Fibroblast of lung (primary cell): ENCODE data around the gene BAG5. TPM values are rescaled to one million over a fixed set of nuclear protein-coding genes. Genes with fewer than 3 reads are reported as not detected.
A peak's percentile ranks its signal among the peaks of the same experiment; 100 is the strongest.
"Not testable (repeated sequence)": the region's sequence is repeated elsewhere in the genome, so short reads cannot be mapped to it uniquely, and the experiment has no call there.

Experiments used
- DNase-seq, 2 donors: peaks; one replicate each; pipeline versions ENCODE4 v3.0.0 to v3.0.0-alpha.2; 2010; ENCODE audit warnings: low read depth in 2 of 2
- H2AFZ ChIP-seq: 2 replicates; pipeline ENCODE4 v1.5.1; 2012; ENCODE audit warnings: low read length, control low read depth, inconsistent platforms
- H3K27ac ChIP-seq: 2 replicates; pipeline ENCODE4 v1.5.1; 2011; ENCODE audit warnings: low read length, control low read depth; ENCODE audit not compliant: insufficient read depth
- H3K27me3 ChIP-seq: 2 replicates; pipeline ENCODE4 v1.5.1; 2011; ENCODE audit warnings: mild to moderate bottlenecking, low read length; ENCODE audit not compliant: control insufficient read depth, insufficient read depth
- H3K36me3 ChIP-seq: 2 replicates; pipeline ENCODE4 v1.5.1; 2011; ENCODE audit warnings: low read length; ENCODE audit not compliant: control insufficient read depth, insufficient read depth
- H3K4me1 ChIP-seq: 2 replicates; pipeline ENCODE4 v1.5.1; 2011; ENCODE audit warnings: low read length; ENCODE audit not compliant: control insufficient read depth, insufficient read depth; ENCODE audit errors: extremely low read depth
- H3K4me2 ChIP-seq: 2 replicates; pipeline ENCODE4 v1.5.1; 2011; ENCODE audit warnings: low read length, control low read depth; ENCODE audit not compliant: insufficient read depth; ENCODE audit errors: extremely low read depth
- H3K4me3 ChIP-seq, 4 experiments: fragments of 200-600 bp in 1 of 4; sonication (generic) in 1 of 4; replicated peaks in 1 of 4; 2 replicates each; pipeline ENCODE4 v1.5.1; 2011 to 2016; ENCODE audit warnings: low read length in 4 of 4, low read depth in 3 of 4, mild to moderate bottlenecking in 3 of 4, control low read depth in 2 of 4, inconsistent platforms in 1 of 4, mixed read lengths in 1 of 4; ENCODE audit not compliant: insufficient read depth in 1 of 4; ENCODE audit errors: control extremely low read depth in 1 of 4
- H3K79me2 ChIP-seq: 2 replicates; pipeline ENCODE4 v1.5.1; 2012; ENCODE audit warnings: mild to moderate bottlenecking, low read length, inconsistent platforms; ENCODE audit not compliant: control insufficient read depth, insufficient read depth
- H3K9ac ChIP-seq: 2 replicates; pipeline ENCODE4 v1.5.1; 2011; ENCODE audit warnings: mild to moderate bottlenecking, low read length, control low read depth; ENCODE audit not compliant: insufficient read depth
- H3K9me3 ChIP-seq: 2 replicates; pipeline ENCODE4 v1.5.1; 2012; ENCODE audit warnings: low read depth, low read length; ENCODE audit not compliant: control insufficient read depth, insufficient read depth
- H4K20me1 ChIP-seq: 2 replicates; pipeline ENCODE4 v1.5.1; 2011; ENCODE audit warnings: low read length; ENCODE audit not compliant: control insufficient read depth, insufficient read depth; ENCODE audit errors: extremely low read depth
- EZH2 ChIP-seq: IDR thresholded peaks from 2 replicates; pipeline ENCODE4 v1.5.1; 2012; ENCODE audit warnings: low read length, control low read depth, mild to moderate bottlenecking; ENCODE audit errors: missing control alignments
- polyA minus RNA-seq: library from RNA; depleted of rRNA, polyadenylated mRNA; stranded (reverse); fragments of >200 nt; gene quantifications from 2 replicates; pipeline ENCODE4 v1.2.3, GENCODE V29; 2011; ENCODE audit warnings: low replicate concordance
- polyA plus RNA-seq, 2 donors: library from polyadenylated mRNA; depleted of rRNA in 1 of 2; stranded (reverse) in 1 of 2; unstranded in 1 of 2; fragments of >200 nt; gene quantifications; 2 replicates each; pipeline ENCODE4 v1.2.1, GENCODE V29; 2011 to 2012; ENCODE audit warnings: missing spikeins in 1 of 2
- total RNA-seq: library from RNA; depleted of rRNA; stranded (reverse); fragments of >200 nt; gene quantifications from 2 replicates; pipeline ENCODE4 v1.2.1, GENCODE V29; 2014
- TF ChIP-seq, protein P1 (sequence below), 2 donors: IDR thresholded peaks in 1 of 2; conservative IDR thresholded peaks in 1 of 2; 1 replicate in 1 of 2; 2 replicates in 1 of 2; pipeline ENCODE4 v1.5.1; 2011 to 2012; ENCODE audit warnings: low read length in 2 of 2, control low read depth in 1 of 2, inconsistent platforms in 1 of 2, low read depth in 1 of 2, mild to moderate bottlenecking in 1 of 2

The BAG5 gene, protein sequence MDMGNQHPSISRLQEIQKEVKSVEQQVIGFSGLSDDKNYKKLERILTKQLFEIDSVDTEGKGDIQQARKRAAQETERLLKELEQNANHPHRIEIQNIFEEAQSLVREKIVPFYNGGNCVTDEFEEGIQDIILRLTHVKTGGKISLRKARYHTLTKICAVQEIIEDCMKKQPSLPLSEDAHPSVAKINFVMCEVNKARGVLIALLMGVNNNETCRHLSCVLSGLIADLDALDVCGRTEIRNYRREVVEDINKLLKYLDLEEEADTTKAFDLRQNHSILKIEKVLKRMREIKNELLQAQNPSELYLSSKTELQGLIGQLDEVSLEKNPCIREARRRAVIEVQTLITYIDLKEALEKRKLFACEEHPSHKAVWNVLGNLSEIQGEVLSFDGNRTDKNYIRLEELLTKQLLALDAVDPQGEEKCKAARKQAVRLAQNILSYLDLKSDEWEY
- total RNA-seq: 25.8 and 28.8 TPM in 2 replicates
- polyA plus RNA-seq: 14.3 and 14.9 TPM in 2 replicates
- 14.6 and 15.8 TPM in 2 replicates for polyA plus RNA-seq (2012)
- polyA minus RNA-seq: 7.4 and 12.3 TPM in 2 replicates

DNA sequence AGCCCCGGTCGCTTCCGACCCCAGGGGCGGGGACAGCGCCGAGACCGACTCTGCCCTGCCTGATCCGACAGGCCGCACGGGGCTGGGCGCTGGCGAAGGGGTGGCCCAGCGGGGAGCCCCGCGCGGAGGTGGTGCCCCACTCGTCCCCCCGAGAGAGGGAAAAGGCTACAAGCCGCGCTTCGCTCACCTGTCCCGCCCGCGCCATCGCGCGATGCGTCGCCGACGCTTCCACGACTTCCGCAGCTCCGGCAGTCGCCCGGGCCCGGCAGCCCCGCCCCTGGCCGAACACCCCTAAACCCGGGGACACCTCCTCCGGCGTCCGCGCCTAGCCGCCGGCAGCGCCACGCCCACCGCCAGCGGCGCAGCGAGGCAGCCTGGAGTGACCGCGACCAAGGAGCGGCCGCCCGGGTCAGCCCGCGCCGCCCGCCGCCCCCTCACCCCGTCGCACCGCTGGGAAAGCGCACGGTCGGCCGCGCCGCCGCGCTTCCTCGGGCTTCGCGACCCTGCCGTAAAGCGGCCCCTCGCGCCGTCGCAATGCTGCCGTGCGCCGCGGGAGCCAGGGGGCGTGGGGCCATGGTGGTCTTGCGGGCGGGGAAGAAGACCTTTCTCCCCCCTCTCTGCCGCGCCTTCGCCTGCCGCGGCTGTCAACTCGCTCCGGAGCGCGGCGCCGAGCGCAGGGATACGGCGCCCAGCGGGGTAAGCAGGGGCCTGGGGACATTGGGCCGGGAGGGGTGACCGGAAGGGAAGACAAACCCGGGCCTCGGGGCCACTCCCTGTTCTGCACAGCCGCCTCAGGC lies at the start of gene BAG5, which contains the start of gene COA8:
BAG5 (minus strand) TSS at position 229 of the 797 bp plus-strand sequence. CDS start 1,493 bp downstream, outside the sequence.
COA8 (plus strand) TSS at position 532 of the 797 bp plus-strand sequence; CDS start at position 574, 42 bp downstream.
- H2AFZ ChIP-seq: peak within 1 kb of the TSS; percentile 71
- no peak for TF ChIP-seq EZH2
- TF ChIP-seq, protein P1, sequence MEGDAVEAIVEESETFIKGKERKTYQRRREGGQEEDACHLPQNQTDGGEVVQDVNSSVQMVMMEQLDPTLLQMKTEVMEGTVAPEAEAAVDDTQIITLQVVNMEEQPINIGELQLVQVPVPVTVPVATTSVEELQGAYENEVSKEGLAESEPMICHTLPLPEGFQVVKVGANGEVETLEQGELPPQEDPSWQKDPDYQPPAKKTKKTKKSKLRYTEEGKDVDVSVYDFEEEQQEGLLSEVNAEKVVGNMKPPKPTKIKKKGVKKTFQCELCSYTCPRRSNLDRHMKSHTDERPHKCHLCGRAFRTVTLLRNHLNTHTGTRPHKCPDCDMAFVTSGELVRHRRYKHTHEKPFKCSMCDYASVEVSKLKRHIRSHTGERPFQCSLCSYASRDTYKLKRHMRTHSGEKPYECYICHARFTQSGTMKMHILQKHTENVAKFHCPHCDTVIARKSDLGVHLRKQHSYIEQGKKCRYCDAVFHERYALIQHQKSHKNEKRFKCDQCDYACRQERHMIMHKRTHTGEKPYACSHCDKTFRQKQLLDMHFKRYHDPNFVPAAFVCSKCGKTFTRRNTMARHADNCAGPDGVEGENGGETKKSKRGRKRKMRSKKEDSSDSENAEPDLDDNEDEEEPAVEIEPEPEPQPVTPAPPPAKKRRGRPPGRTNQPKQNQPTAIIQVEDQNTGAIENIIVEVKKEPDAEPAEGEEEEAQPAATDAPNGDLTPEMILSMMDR (conservative IDR thresholded peaks at IDR 0.05 in 1 of 2, IDR thresholded peaks at IDR 0.05 in 1 of 2; ENCODE audit: low read depth in 1 of 2, low read length in 2 of 2): no peak
- peak within 1 kb of the TSS; percentile 89 for H3K9ac ChIP-seq
- peaks cover 10% of the 10 kb centered on the region for H3K4me1 ChIP-seq
- H3K36me3 ChIP-seq: no peaks in the 10 kb centered on the region
- DNase-seq: peak; percentile 81 to 90
- no peaks in the 10 kb centered on the region for H3K27me3 ChIP-seq
- H3K4me3 ChIP-seq: peak within 1 kb of the TSS; percentile 87 to 95 (median 90)
- peak within 1 kb of the TSS; percentile 94 for H3K27ac ChIP-seq
- peak within 1 kb of the TSS; percentile 91 for H3K4me2 ChIP-seq
- H3K79me2 ChIP-seq: peaks cover 83% of the 10 kb centered on the region
- H3K9me3 ChIP-seq: no peaks in the 10 kb centered on the region
- H4K20me1 ChIP-seq: no peaks in the 10 kb centered on the region

DNA sequence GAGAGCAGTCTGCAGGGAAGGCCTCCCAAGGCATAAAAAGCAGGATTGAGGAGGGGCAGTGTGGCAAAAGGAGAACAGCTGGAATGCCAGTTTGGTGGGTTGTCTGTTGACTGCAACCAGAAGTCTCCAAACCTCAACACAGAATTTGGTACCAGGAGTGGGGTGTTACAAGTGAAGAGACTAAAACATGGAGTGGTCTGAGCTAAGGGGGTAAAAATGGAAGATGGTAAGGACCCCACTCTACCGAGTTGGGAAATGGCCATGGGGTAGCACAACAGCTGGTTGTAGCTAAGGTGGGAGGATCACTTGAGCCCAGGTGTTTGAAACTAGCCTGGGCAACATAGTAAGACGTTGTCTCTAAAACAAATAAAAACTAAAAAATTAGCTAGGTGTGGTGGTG lies 48.8 kb upstream of the BAG5 start:
- Histone ChIP-seq H3K9me3 (no peaks in the 10 kb centered on the region), H3K4me2 (no peak overlapping the region), H3K4me3 (no peak overlapping the region), H3K4me1 (peaks cover 10% of the 10 kb centered on the region), H3K27me3 (no peaks in the 10 kb centered on the region), H3K36me3 (no peaks in the 10 kb centered on the region), H4K20me1 (no peaks in the 10 kb centered on the region), H3K9ac (no peak overlapping the region), H3K27ac (no peak overlapping the region), H3K79me2 (no peaks in the 10 kb centered on the region), H2AFZ (no peak overlapping the region)
- TF ChIP-seq EZH2: no peak
- TF ChIP-seq, protein P1 (conservative IDR thresholded peaks at IDR 0.05 in 1 of 2, IDR thresholded peaks at IDR 0.05 in 1 of 2; ENCODE audit: low read depth in 1 of 2, low read length in 2 of 2): no peak
- no peak for DNase-seq

DNA sequence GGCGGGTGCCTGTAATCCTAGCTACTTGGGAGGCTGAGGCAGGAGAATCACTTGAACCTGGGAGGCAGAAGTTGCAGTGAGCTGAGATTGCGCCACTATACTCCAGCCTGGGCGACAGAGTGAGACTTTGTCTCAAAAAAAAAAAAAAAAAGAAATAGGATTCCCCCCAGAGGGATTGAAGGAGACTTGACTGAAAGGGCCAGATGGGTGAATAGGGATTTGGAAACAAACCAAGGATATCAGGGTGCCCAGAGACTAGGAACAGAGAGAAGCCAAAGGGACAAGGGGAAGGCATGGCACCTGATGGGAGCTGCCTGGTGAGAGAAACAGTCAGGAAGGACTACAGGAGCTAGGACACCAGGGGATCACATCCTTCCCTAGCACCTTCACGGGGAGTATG lies 46.6 kb upstream of the BAG5 start:
- DNase-seq, H3K9me3 ChIP-seq, H3K4me1 ChIP-seq, H3K9ac ChIP-seq, H3K27me3 ChIP-seq, H3K79me2 ChIP-seq, H2AFZ ChIP-seq, H3K36me3 ChIP-seq, H3K4me3 ChIP-seq, H3K4me2 ChIP-seq, H4K20me1 ChIP-seq, H3K27ac ChIP-seq: not testable (repeated sequence)
